ENCODE data around the gene GTF3C5.

DNA sequence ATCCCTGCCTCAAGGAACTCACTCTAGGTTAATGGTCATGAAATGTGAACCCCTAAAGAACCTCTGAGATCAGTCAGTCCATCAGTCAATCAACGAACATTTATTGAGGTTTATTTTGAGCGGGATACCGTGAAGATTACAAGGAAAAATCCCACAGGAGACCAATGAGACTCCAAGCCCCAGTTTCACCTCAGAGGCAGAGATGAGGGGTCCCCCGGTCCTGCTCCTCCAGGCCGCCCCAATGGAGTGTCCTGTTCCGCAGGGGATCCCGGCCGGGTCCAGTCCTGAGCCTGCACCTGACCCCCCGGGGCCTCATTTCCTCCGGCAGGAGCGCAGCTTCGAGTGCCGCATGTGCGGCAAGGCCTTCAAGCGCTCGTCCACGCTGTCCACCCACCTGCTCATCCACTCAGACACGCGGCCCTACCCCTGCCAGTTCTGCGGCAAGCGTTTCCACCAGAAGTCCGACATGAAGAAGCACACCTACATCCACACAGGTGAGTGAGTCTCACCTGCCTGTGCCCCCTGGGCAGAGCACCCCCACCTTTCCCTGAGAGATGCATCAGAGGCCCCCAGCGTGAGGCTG lies 41.3 kb upstream of the GTF3C5 start:
- TF ChIP-seq, protein P1, sequence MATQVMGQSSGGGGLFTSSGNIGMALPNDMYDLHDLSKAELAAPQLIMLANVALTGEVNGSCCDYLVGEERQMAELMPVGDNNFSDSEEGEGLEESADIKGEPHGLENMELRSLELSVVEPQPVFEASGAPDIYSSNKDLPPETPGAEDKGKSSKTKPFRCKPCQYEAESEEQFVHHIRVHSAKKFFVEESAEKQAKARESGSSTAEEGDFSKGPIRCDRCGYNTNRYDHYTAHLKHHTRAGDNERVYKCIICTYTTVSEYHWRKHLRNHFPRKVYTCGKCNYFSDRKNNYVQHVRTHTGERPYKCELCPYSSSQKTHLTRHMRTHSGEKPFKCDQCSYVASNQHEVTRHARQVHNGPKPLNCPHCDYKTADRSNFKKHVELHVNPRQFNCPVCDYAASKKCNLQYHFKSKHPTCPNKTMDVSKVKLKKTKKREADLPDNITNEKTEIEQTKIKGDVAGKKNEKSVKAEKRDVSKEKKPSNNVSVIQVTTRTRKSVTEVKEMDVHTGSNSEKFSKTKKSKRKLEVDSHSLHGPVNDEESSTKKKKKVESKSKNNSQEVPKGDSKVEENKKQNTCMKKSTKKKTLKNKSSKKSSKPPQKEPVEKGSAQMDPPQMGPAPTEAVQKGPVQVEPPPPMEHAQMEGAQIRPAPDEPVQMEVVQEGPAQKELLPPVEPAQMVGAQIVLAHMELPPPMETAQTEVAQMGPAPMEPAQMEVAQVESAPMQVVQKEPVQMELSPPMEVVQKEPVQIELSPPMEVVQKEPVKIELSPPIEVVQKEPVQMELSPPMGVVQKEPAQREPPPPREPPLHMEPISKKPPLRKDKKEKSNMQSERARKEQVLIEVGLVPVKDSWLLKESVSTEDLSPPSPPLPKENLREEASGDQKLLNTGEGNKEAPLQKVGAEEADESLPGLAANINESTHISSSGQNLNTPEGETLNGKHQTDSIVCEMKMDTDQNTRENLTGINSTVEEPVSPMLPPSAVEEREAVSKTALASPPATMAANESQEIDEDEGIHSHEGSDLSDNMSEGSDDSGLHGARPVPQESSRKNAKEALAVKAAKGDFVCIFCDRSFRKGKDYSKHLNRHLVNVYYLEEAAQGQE (IDR thresholded peaks at IDR 0.05; ENCODE audit: insufficient read depth in 1 of 2, low read depth in 2 of 2, low read length in 2 of 2): no peak
- no peak for TF ChIP-seq TAF1 (IDR thresholded peaks at IDR 0.05; ENCODE audit: borderline replicate concordance, insufficient read depth, low read length)

Data from PFSK-1 (cell line).